Measurements from ENCODE around the gene SRMS. TPM values are rescaled to one million over a fixed set of nuclear protein-coding genes. Genes with fewer than 3 reads are reported as not detected.
A peak's percentile ranks its signal among the peaks of the same experiment; 100 is the strongest.

The SRMS gene
- total RNA-seq, 1 experiment from 2014 or later = 0.22 TPM

- Histone ChIP-seq H3K9ac (ENCODE audit: low read length) (no peak overlapping the region), H3K27ac (ENCODE audit: low read length) (no peak overlapping the region), H3K36me3 (ENCODE audit: low read depth, low read length) (peaks cover 6% of the 10 kb centered on the region), H3K9me2 (replicated peaks; ENCODE audit: low read length) (no peaks in the 10 kb centered on the region), H3K4me3 (ENCODE audit: low read length) (no peak overlapping the region), H3K27me3 (ENCODE audit: low read length) (no peaks in the 10 kb centered on the region), H3K4me2 (ENCODE audit: low read length) (no peak overlapping the region), H3F3A (ENCODE audit: low read length, unreplicated experiment) (no peaks in the 10 kb centered on the region), H3K79me2 (ENCODE audit: low read length) (no peaks in the 10 kb centered on the region), H4K20me1 (ENCODE audit: low read length) (no peaks in the 10 kb centered on the region), H3K4me1 (ENCODE audit: insufficient read depth, low read length) (no peaks in the 10 kb centered on the region; the same call in 1 of the 2 replicates), H2AFZ (ENCODE audit: low read length) (no peak overlapping the region), H3K9me3 (ENCODE audit: low read length) (no peaks in the 10 kb centered on the region)
- POLR2A ChIA-PET (ENCODE audit: unreplicated experiment) = no interaction called here
- no peak for TF ChIP-seq CTCF (conservative IDR thresholded peaks at IDR 0.05; ENCODE audit: low read depth, low read length)
- no peak for TF ChIP-seq EZH2 (IDR thresholded peaks at IDR 0.05; ENCODE audit: low read length, unreplicated experiment)
- no peak for TF ChIP-seq EZH2phosphoT487 (IDR thresholded peaks at IDR 0.05; ENCODE audit: borderline replicate concordance, low read length)
- ATAC-seq = no peak; the same call in 1 of the 2 replicates
- intact Hi-C loops (cut with micrococcal nuclease) = no loop called here
- CTCF ChIA-PET = no interaction called here
- no TSS peak for BruUV-seq (replicated peaks)
- no peak for DNase-seq
These were observed 48.0 kb upstream of the SRMS start for GRCh38 chr20:63595416-63596127.

- Histone ChIP-seq H3K9me2 (replicated peaks; ENCODE audit: low read length) (no peaks in the 10 kb centered on the region), H3F3A (ENCODE audit: low read length, unreplicated experiment) (no peaks in the 10 kb centered on the region), H3K4me3 (ENCODE audit: low read length) (no peak overlapping the region), H3K4me1 (ENCODE audit: insufficient read depth, low read length) (no peaks in the 10 kb centered on the region), H4K20me1 (ENCODE audit: low read length) (no peaks in the 10 kb centered on the region), H3K79me2 (ENCODE audit: low read length) (no peaks in the 10 kb centered on the region), H3K9ac (ENCODE audit: low read length) (no peak overlapping the region), H3K9me3 (ENCODE audit: low read length) (no peaks in the 10 kb centered on the region), H3K4me2 (ENCODE audit: low read length) (no peak overlapping the region), H3K27ac (ENCODE audit: low read length) (no peak overlapping the region), H3K27me3 (ENCODE audit: low read length) (no peaks in the 10 kb centered on the region), H3K36me3 (ENCODE audit: low read depth, low read length) (no peaks in the 10 kb centered on the region; the same call in none of the 2 replicates), H2AFZ (ENCODE audit: low read length) (no peak overlapping the region)
- BruUV-seq (replicated peaks) = no TSS peak
- TF ChIP-seq EZH2phosphoT487 (IDR thresholded peaks at IDR 0.05; ENCODE audit: borderline replicate concordance, low read length) (no peak), EZH2 (IDR thresholded peaks at IDR 0.05; ENCODE audit: low read length, unreplicated experiment) (no peak), CTCF (conservative IDR thresholded peaks at IDR 0.05; ENCODE audit: low read depth, low read length) (no peak)
- DNase-seq = peak; percentile 8
- 0 out of 2 replicates have a peak, but pooled peaks have one; percentile 20 for ATAC-seq
- POLR2A ChIA-PET (ENCODE audit: unreplicated experiment) = no interaction called here
- intact Hi-C loops (cut with micrococcal nuclease) = no loop called here
- CTCF ChIA-PET = no interaction called here
These were observed 46.6 kb upstream of the SRMS start for GRCh38 chr20:63594043-63594561.

GRCh38 chr20:63592661-63593060 lies 45.1 kb upstream of the SRMS start:
- Histone ChIP-seq H3K9me2 (replicated peaks; ENCODE audit: low read length) (no peaks in the 10 kb centered on the region), H3K27me3 (ENCODE audit: low read length) (no peaks in the 10 kb centered on the region), H3K9me3 (ENCODE audit: low read length) (no peaks in the 10 kb centered on the region), H3K4me3 (ENCODE audit: low read length) (no peak overlapping the region), H3K79me2 (ENCODE audit: low read length) (no peaks in the 10 kb centered on the region), H3F3A (ENCODE audit: low read length, unreplicated experiment) (no peaks in the 10 kb centered on the region), H3K36me3 (ENCODE audit: low read depth, low read length) (no peaks in the 10 kb centered on the region; the same call in none of the 2 replicates), H3K27ac (ENCODE audit: low read length) (no peak overlapping the region), H3K4me2 (ENCODE audit: low read length) (no peak overlapping the region), H3K4me1 (ENCODE audit: insufficient read depth, low read length) (no peaks in the 10 kb centered on the region), H2AFZ (ENCODE audit: low read length) (no peak overlapping the region), H4K20me1 (ENCODE audit: low read length) (no peaks in the 10 kb centered on the region), H3K9ac (ENCODE audit: low read length) (no peak overlapping the region)
- no peak for DNase-seq
- ChIA-PET CTCF (no interaction called here), POLR2A (ENCODE audit: unreplicated experiment) (no interaction called here)
- TF ChIP-seq EZH2phosphoT487 (IDR thresholded peaks at IDR 0.05; ENCODE audit: borderline replicate concordance, low read length) (no peak), CTCF (conservative IDR thresholded peaks at IDR 0.05; ENCODE audit: low read depth, low read length) (no peak), EZH2 (IDR thresholded peaks at IDR 0.05; ENCODE audit: low read length, unreplicated experiment) (no peak)
- intact Hi-C loops (cut with micrococcal nuclease) = no loop called here
- no peak for ATAC-seq
- no TSS peak for BruUV-seq (replicated peaks)

Measured in PC-3 (cell line).